HCT116 (cell line): ENCODE data around the gene FSTL4. TPM values are rescaled to one million over a fixed set of nuclear protein-coding genes. Genes with fewer than 3 reads are reported as not detected.

Source experiments
- ATAC-seq: fragments of 200-7000 bp; cut with Tn5 transposase; 2 replicates; pipeline ENCODE4 v1.9.1; 2020; ENCODE audit warnings: mild to moderate bottlenecking, moderate library complexity
- BruUV-seq: library from RNA; stranded (reverse); fragments of 400-500 nt; replicated peaks from 2 replicates; lab custom pipeline; 2021; lab: Mats Ljungman, UMichigan
- CTCF ChIA-PET: fragments of 300-600 bp; sonication (Branson Sonifier 250); formaldehyde crosslinking; loops from one replicate; lab custom pipeline; 2021; ENCODE audit warnings: antibody characterized with exemption; lab: Charles Lee
- POLR2A ChIA-PET: fragments of 300-600, 350-600 bp; sonication (Branson Sonifier 250); formaldehyde crosslinking; loops from one replicate; lab custom pipeline; 2021; ENCODE audit warnings: antibody characterized with exemption; lab: Charles Lee
- RAD21 ChIA-PET, 2 experiments: fragments of 300-600 bp; sonication (Branson Sonifier 250); formaldehyde crosslinking; loops; one replicate each; lab custom pipeline; 2023; ENCODE audit warnings: low total read pairs in 2 of 2; ENCODE audit not compliant: uncharacterized antibody in 2 of 2, unreplicated experiment in 2 of 2, low non-redundant PET in 1 of 2; lab: Charles Lee
- DNase-seq: peaks from one replicate; pipeline ENCODE4 v3.0.0-alpha.2; 2010; ENCODE audit warnings: low read depth, low spot score
- H2AFZ ChIP-seq: fragments of 200-600 bp; shearing (Covaris generic), sonication (generic); 2 replicates; pipeline ENCODE4 v1.6.1; 2017; ENCODE audit warnings: low read depth, mixed run types, mixed read lengths, antibody characterized with exemption, low read length; ENCODE audit not compliant: poor library complexity, severe bottlenecking
- H3K27ac ChIP-seq: 2 replicates; pipeline ENCODE4 v1.5.1; 2012; ENCODE audit warnings: low read depth, low read length
- H3K27me3 ChIP-seq: fragments of 200-600 bp; sonication (generic); 2 replicates; pipeline ENCODE4 v1.6.1; 2016; ENCODE audit warnings: mixed run types, low read length, mixed read lengths; ENCODE audit not compliant: insufficient read depth
- H3K36me3 ChIP-seq, 2 experiments: fragments of 200-500 bp in 1 of 2; fragments of 200-600 bp in 1 of 2; sonication (Bioruptor generic) in 1 of 2; sonication (generic) in 1 of 2; 2 replicates each; pipeline versions ENCODE4 v1.5.1 to v1.6.1; 2014 to 2016; ENCODE audit warnings: low read length in 2 of 2, inconsistent platforms in 1 of 2, mixed read lengths in 1 of 2, mixed run types in 1 of 2; ENCODE audit not compliant: insufficient read depth in 2 of 2, control insufficient read depth in 1 of 2
- H3K4me1 ChIP-seq, 2 experiments: fragments of 200-600 bp in 1 of 2; sonication (generic) in 1 of 2; 2 replicates each; pipeline versions ENCODE4 v1.5.1 to v1.6.1; 2012 to 2017; ENCODE audit warnings: low read length in 2 of 2, inconsistent platforms in 1 of 2, mild to moderate bottlenecking in 1 of 2, mixed read lengths in 1 of 2, mixed run types in 1 of 2, moderate library complexity in 1 of 2; ENCODE audit not compliant: insufficient read depth in 2 of 2, control insufficient read depth in 1 of 2
- H3K4me2 ChIP-seq: fragments of 200-600 bp; sonication (generic); 2 replicates; pipeline ENCODE4 v1.6.1; 2017; ENCODE audit warnings: mixed run types, low read length, mixed read lengths
- H3K4me3 ChIP-seq, 2 experiments: fragments of 200-600 bp in 1 of 2; sonication (generic) in 1 of 2; replicated peaks in 1 of 2; 2 replicates each; pipeline ENCODE4 v1.5.1; 2011 to 2016; ENCODE audit warnings: low read length in 2 of 2, control low read depth in 1 of 2, low read depth in 1 of 2, mild to moderate bottlenecking in 1 of 2, mixed read lengths in 1 of 2, mixed run types in 1 of 2
- H3K79me2 ChIP-seq: fragments of 200-600 bp; sonication (generic); 2 replicates; pipeline ENCODE4 v1.6.1; 2017; ENCODE audit warnings: mild to moderate bottlenecking, mixed run types, low read length, moderate library complexity, mixed read lengths; ENCODE audit not compliant: insufficient read depth
- H3K9ac ChIP-seq: fragments of 200-600 bp; sonication (generic); 2 replicates; pipeline ENCODE4 v1.6.1; 2016; ENCODE audit warnings: low read length, mixed read lengths
- H3K9me2 ChIP-seq: fragments of 200-600 bp; sonication (generic), shearing (Covaris generic); 2 replicates; pipeline ENCODE4 v1.6.1; 2017; ENCODE audit warnings: mixed run types, mild to moderate bottlenecking, moderate library complexity; ENCODE audit not compliant: insufficient read depth
- H3K9me3 ChIP-seq, 2 experiments: fragments of 200-500 bp in 1 of 2; fragments of 200-600 bp in 1 of 2; sonication (Bioruptor generic) in 1 of 2; sonication (generic) in 1 of 2; 2 replicates each; pipeline ENCODE4 v1.6.1; 2014 to 2017; ENCODE audit warnings: low read length in 2 of 2, mixed read lengths in 2 of 2, inconsistent platforms in 1 of 2, low read depth in 1 of 2, mild to moderate bottlenecking in 1 of 2, mixed run types in 1 of 2, moderate library complexity in 1 of 2; ENCODE audit not compliant: control insufficient read depth in 1 of 2, insufficient read depth in 1 of 2
- H4K20me1 ChIP-seq: fragments of 200-600 bp; sonication (generic), shearing (Covaris generic); 2 replicates; pipeline ENCODE4 v1.6.1; 2017; ENCODE audit warnings: mixed run types, mild to moderate bottlenecking, moderate library complexity; ENCODE audit not compliant: insufficient read depth
- CBX3 ChIP-seq: IDR thresholded peaks from 2 replicates; pipeline ENCODE4 v1.6.1; 2012; ENCODE audit warnings: low read depth
- POLR2AphosphoS5 ChIP-seq: IDR thresholded peaks from 2 replicates; pipeline ENCODE4 v1.6.1; 2011; ENCODE audit warnings: mild to moderate bottlenecking, low read depth, low read length, moderate library complexity
- REST ChIP-seq: IDR thresholded peaks from 2 replicates; pipeline ENCODE4 v1.6.1; 2012; ENCODE audit warnings: low read depth
- YY1 ChIP-seq: IDR thresholded peaks from 2 replicates; pipeline ENCODE4 v1.6.1; 2011; ENCODE audit warnings: low read length, low read depth, moderate library complexity, mild to moderate bottlenecking; ENCODE audit not compliant: insufficient replicate concordance; ENCODE audit errors: extremely low read depth
- ZBTB33 ChIP-seq: IDR thresholded peaks from 2 replicates; pipeline ENCODE4 v1.6.1; 2011; ENCODE audit warnings: mild to moderate bottlenecking, low read length, moderate library complexity; ENCODE audit not compliant: insufficient replicate concordance; ENCODE audit errors: extremely low read depth
- intact Hi-C: fragments of 100-400 bp; cut with micrococcal nuclease; formaldehyde crosslinking; loops from 2 replicates; pipeline ENCODE4 v1.10.0; 2022
- total RNA-seq: library from RNA; stranded (reverse); gene quantifications from one replicate; pipeline ENCODE4 v1.2.1, GENCODE V29; 2021; ENCODE audit not compliant: unreplicated experiment

Gene FSTL4
- total RNA-seq, 1 experiment from 2014 or later = 0.37 TPM

GRCh38 chr5:133499895-133500294, 112.4 kb downstream of the FSTL4 start:
- no TSS peak for BruUV-seq
- Histone ChIP-seq H3K9me2 (no peaks in the 10 kb centered on the region), H3K36me3 (no peaks in the 10 kb centered on the region), H3K4me2 (no peak overlapping the region), H3K4me1 (no peaks in the 10 kb centered on the region), H3K27ac (no peak overlapping the region), H3K79me2 (no peaks in the 10 kb centered on the region), H3K9ac (no peak overlapping the region), H3K27me3 (peaks cover 21% of the 10 kb centered on the region), H3K4me3 (no peak overlapping the region), H2AFZ (no peak overlapping the region), H3K9me3 (no peaks in the 10 kb centered on the region), H4K20me1 (no peaks in the 10 kb centered on the region)
- intact Hi-C loops = no loop called here
- no peak for DNase-seq
- ATAC-seq = no peak
- ChIA-PET CTCF (no interaction called here), POLR2A (no interaction called here), RAD21 (no interaction called here)
- TF ChIP-seq ZBTB33 (no peak), YY1 (no peak), POLR2AphosphoS5 (no peak), CBX3 (no peak), REST (no peak)
